ENCODE data around the gene C1QA.
"Not testable (repeated sequence)": the region's sequence is repeated elsewhere in the genome, so short reads cannot be mapped to it uniquely, and the experiment has no call there.

C1QA gene

DNA sequence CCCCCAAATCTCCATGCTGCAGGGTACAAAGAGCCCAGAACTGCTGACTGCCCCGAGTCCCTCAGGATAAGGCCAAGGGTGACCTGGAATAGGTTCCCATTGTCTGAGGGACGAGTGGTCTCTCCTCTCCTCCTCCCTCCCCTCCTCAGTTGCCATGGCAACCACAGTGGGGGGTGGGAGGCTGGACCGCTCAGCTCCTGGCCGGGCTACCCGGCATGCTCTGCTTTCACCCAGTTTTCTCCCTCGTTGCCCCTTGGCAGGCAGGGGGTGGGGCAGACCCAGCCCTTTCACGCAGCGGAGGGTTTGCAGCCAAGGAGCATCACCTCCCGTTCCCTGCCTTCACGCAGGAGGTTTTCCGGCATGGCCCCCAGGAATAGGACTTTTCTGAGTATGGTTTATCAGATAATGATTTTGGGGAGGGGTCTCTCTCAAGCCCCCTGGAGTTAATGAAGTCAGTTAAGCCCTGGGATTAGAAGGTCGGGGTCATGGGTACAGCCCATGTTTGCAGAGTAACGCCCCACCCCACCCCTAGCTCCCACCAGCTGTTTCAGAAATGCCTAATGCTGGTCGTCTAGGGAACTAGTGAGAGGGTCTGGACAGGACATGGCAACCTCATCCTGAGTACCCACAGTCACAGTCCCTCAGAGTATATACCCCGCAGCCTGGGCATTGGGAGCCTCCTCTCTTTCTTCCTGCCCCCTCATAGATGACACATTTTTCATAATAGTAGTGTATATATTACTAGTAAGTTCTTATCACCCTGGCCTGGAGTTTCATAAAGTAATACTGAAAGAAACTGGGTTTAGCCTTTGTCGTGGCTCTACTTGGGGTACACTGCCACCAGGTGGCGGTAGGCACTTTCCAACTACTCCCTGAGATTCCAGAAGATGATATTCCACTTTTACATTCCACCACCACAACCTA is 37.3 kb downstream of the C1QA start:
- peak; percentile 71 for ATAC-seq
- peak; percentile 32 for DNase-seq

DNA sequence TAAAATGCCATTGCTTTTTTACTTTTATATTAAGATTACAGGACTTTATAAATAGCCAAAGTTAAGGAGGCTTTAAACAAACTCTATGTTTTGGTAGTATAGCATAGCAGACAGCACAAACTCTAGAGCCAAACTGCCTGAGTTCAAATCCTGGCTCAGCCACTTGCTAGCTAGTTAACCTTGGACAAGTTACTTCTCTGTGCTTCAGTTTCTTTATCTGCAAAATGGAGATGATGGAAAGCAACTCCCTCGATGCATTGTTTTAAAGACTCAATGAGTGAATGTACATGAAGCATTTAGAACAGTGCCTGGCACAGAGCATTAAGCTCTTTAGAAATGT is 38.0 kb downstream of the C1QA start:
- ATAC-seq: no peak
- DNase-seq: no peak

DNA sequence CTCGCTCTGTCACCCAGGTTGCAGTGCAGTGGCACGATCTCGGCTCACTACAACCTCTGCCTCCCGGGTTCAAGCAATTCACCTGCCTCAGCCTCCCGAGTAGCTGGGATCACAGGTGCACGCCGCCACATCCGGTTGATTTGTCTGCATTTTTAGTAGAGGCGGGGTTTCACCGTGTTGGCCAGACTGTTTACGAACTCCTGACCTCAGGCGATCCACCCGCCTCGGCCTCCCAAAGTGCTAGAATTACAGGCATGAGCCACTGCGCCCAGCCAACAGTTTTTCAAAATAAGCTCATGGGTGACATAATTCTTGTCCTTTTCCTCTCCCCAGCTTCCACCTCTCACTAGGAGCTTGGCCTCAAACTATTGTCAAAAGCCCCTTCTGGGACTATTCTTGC is 39.7 kb downstream of the C1QA start:
- not testable (repeated sequence) for ATAC-seq, DNase-seq

DNA sequence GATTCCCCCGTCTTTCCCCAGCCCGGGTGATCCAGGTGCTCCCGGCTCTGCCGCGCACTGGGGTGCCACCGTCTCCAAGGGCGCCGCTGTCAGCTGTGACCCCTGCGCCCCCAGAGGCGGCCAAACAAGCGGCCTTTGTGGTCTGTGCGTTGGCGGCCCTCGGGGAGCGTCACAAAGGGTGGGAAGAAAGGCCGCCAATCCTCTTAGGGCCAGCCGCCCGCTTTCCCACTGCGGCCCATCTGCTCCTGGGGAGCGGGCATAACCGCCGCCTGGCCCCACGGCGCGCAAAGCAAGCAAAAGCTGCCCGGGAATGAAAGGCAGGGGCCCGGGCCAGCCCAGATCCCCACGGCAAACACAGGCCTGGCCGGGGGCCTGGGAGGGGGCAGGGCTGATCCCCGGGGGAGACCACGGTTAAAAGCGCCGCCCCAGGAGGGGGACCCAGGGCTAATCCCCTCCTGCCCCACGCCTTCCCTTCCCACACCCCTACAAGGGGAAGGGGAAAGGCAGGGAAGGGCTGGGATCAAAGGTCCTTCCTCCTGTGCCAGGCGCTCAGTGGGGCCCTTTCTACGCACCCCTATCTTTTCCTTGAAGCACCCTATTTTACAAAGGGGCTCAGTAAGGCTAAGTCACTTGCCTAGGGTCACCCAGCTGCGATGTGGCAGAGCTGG is 40.6 kb downstream of the C1QA start:
- ATAC-seq: no peak
- no peak for DNase-seq

DNA sequence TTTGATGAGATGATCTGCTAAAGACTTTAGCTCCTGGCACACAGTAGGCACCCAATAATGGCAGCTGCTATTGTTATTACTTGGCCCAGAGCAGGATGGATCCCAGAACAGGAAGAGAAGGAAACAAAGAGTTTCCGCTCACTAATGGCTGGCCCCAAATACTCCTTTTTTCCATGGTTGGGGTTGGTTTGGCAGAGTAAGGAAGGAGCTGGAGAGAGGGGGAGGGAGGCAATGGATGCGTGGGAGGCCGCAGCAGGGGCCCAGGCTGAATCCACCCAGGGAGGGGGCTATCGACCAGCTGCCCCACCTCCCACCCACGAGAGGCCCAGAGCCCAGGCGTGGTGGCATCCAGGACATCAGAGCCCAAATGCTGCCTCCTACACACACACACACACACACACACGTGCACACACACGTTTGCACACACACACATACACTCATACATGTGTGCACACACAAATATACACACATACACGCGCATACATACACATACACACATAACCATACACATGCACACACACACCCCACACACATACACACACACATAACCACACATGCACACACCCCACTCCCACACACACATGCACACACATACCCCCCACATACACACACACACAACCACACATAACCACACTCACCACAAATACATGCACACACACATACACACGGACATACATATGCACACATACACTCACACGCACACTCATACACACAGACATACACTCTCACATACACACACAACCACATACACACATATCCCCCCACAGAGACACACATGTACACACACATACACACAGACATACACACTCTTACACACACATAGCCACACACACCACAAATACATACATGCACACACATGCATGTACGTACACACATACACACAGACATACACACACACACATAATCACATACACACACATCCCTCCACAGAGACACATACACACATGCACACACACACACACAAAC is 41.8 kb downstream of the C1QA start:
- ATAC-seq (no peak), DNase-seq (no peak)

DNA sequence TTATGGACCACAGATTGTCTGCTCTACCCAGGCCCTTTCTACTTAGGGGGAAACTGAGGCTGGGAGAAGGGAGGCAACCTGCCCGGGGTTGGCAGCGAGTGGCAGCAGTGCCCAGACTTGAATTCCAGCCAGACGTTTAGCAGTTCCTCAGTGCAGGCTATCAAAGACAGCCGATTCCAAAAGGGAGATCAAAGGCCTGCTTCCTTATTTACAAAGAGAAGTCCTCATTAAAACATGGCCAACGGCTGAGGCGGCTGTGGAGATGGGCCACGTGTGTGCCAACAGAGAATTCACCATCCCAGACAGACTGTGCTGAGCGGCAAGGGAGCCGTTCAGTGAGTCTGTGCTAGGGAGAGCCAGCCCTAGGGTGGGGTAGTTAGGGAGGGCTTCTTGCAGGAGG is 44.3 kb downstream of the C1QA start:
- no peak for ATAC-seq

DNA sequence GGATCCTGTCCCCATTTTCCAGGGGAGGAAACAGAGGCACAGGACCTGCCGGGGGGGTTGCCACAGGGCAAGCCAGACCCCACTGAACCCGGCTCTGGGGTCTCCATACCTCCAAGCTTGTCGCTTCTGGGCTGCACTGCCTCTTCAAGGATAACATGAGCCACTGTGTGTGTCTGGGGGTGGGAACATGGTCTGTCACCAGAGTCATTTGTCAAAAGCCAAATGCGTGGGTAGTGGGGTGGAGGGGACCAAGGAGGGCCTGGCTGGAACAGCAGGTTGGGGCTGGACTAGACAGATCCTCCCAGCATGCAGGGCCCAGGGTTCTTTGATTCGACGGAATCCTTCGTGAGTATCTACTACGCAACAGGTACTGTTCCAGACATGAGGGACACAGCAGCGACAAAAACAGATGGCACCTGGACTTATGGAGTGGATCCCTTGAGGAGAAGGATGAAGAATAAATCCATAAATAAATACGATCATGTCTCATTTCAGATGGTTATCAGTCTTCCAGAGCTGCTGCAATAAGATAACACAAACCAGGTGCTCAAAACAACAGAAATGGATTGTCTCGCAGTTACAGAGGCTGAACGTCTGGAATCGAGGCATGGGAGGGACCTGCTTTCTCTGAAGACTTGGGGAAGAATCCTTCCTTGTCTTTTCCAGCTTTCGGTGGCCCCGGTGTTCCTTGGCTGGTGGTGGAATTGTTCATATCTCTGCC is 45.3 kb downstream of the C1QA start:
- ATAC-seq (no peak), DNase-seq (no peak)

More for the DNA sequence above, 44.3 kb downstream of the C1QA start:
- DNase-seq: no peak

DNA sequence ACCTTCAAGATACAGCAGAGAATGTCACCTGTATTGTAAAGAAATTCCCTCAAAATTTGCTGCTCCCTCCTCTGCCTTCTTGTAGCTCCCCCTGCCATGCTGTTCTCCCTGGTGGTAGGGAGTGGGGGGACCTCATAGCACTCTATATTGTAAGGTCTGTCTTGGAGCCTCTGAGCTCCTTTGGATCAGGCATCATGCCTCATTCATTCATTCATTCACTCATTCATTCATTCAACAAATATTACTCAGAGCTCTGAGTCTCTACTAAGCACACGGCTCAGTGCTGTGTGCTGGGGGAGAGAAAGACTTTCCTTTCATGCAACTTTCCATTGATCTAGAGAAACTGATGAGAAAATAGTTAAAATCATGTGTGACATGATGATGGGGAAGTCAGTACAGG is 47.1 kb downstream of the C1QA start:
- ATAC-seq (no peak), DNase-seq (no peak)

DNA sequence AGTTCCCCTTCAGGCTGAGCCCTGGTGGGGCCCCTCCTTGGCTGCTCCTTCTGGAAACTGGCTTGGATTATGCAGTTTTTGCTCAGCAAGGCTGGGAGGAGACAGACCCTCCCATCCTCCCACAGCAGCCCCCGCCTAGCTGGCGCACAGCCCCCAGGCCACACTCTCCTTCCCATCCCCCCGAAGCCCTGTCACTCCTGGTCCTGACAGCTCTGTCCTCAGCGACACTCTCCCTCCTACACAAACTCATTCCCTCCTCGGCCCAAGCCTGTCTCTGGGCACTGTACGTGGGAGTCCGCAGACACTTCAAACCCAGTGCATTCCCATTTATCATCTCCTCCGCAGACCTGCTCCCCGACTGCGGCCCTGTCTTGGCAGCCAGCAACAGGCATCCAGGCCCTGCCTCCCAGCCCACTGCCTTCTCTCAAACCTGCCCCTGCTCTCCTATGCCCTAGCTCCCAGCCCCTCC is 49.2 kb downstream of the C1QA start:
- ATAC-seq (no peak), DNase-seq (no peak)

DNA sequence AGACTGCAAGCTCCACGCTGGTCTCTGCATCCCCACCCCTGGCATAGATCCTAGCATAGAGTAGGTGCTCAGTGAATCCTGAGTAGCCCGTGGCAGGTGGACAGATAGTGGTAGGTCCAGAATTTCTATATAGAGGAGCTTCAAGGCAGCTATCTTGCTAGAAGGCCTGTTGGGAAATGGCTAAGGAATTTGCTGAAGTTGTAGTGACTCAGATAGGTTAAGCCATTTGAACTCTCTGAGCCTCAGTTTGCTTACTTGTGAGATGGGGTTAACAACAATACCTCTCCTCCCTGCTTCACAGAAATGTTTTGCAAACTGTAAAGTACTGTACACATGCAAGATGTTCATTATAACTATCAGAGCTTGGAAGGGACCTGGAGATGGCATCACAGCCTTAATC is 50.8 kb downstream of the C1QA start:
- no peak for ATAC-seq
- DNase-seq: no peak

DNA sequence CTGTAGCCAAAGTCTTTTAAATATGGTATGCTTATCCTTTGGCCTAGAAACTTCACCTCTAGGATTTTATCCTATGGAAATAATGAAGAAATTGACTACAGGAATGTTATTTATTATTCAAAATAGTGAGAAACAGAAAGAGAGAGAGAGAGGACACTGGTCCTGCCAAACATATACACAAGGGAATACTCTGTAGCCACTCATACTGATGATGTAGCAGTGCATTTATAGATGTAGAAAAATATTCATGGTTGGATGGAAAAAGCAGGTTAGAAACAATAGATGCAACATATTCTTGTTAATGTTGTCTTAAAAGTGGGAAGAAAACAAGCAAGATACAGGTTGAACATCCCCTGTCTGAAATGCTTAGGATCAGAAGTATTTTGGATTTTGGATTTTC is 52.0 kb downstream of the C1QA start:
- no peak for DNase-seq
- ATAC-seq: no peak

All from stimulated activated naive CD8-positive, alpha-beta T cell treated with anti-CD3 and anti-CD28 coated beads, Interleukin-15, Interleukin-2, amounts not matched to agents 100 U/mL and 50 U/mL, for 24 hours (primary cell).